Renal cortex interstitium (tissue), 11 donors: ENCODE measurements around the gene NAV2. TPM values are rescaled to one million over a fixed set of nuclear protein-coding genes. Genes with fewer than 3 reads are reported as not detected.
"Not testable (repeated sequence)": the region's sequence is repeated elsewhere in the genome, so short reads cannot be mapped to it uniquely, and the experiment has no call there.

Experiments used
- DNase-seq, 11 donors: peaks; one replicate each; pipeline ENCODE4 v3.0.0-alpha.2; 2013; ENCODE audit warnings: low read depth in 9 of 11, low spot score in 4 of 11; ENCODE audit errors: extremely low read depth in 1 of 11
- polyA plus RNA-seq, 3 donors: library from polyadenylated mRNA; unstranded; fragments of 120-200 nt; gene quantifications; one replicate each; pipeline ENCODE4 v1.2.1, GENCODE V29; 2013; ENCODE audit not compliant: insufficient read length in 3 of 3

Gene NAV2
- polyA plus RNA-seq, 3 donors = 36.9 to 94.9 (median 39.5) TPM

GRCh38 chr11:19984048-19984742 is 271.6 kb downstream of the NAV2 start:
- DNase-seq = no peak

- DNase-seq = no peak
These were observed 272.5 kb downstream of the NAV2 start for GRCh38 chr11:19985111-19985510.

GRCh38 chr11:19987331-19987801 is 274.7 kb downstream of the NAV2 start:
- DNase-seq = no peak

GRCh38 chr11:19988598-19988997 is 276.0 kb downstream of the NAV2 start:
- DNase-seq = no peak

- no peak for DNase-seq
These were observed 276.6 kb downstream of the NAV2 start for GRCh38 chr11:19989191-19989590.

- DNase-seq = no peak
These were observed 279.5 kb downstream of the NAV2 start for GRCh38 chr11:19992162-19992561.

- no peak for DNase-seq
These were observed 280.4 kb downstream of the NAV2 start for GRCh38 chr11:19992998-19993397.

GRCh38 chr11:19994672-19995071 is 282.0 kb downstream of the NAV2 start:
- no peak for DNase-seq

GRCh38 chr11:19995145-19995544 is 282.5 kb downstream of the NAV2 start:
- no peak for DNase-seq

GRCh38 chr11:19996571-19996970 is 283.9 kb downstream of the NAV2 start:
- peak in 2 of 11 donors; percentile 40 to 55 for DNase-seq

- no peak for DNase-seq
These were observed 287.3 kb downstream of the NAV2 start for GRCh38 chr11:20000022-20000350.

- peak in 6 of 11 donors; percentile 30 to 76 (median 73) for DNase-seq
These were observed 287.9 kb downstream of the NAV2 start for GRCh38 chr11:20000351-20001134.

- DNase-seq = no peak
These were observed 289.9 kb downstream of the NAV2 start for GRCh38 chr11:20002312-20003216.

- DNase-seq = no peak
These were observed 290.7 kb downstream of the NAV2 start for GRCh38 chr11:20003351-20003750.

- no peak for DNase-seq
These were observed 292.2 kb downstream of the NAV2 start for GRCh38 chr11:20004866-20005265.

GRCh38 chr11:20005747-20006146 is 293.1 kb downstream of the NAV2 start:
- DNase-seq = no peak

GRCh38 chr11:20006618-20007017 is 294.0 kb downstream of the NAV2 start:
- DNase-seq = not testable (repeated sequence)

GRCh38 chr11:20007386-20007785 is 294.7 kb downstream of the NAV2 start:
- DNase-seq = no peak

- no peak for DNase-seq
These were observed 295.7 kb downstream of the NAV2 start for GRCh38 chr11:20008190-20008870.
